Colon (tissue), 2 donors: ENCODE results near the gene LY86.
A peak's percentile ranks its signal among the peaks of the same experiment; 100 is the strongest.

Experiments
- FAIRE-seq: peaks from 2 replicates; lab custom pipeline; 2012; peaks lifted over from hg19 to GRCh38; lab: Jason Lieb, UNC
- donor health status: control.
- donor health status: control.

LY86 gene

DNA sequence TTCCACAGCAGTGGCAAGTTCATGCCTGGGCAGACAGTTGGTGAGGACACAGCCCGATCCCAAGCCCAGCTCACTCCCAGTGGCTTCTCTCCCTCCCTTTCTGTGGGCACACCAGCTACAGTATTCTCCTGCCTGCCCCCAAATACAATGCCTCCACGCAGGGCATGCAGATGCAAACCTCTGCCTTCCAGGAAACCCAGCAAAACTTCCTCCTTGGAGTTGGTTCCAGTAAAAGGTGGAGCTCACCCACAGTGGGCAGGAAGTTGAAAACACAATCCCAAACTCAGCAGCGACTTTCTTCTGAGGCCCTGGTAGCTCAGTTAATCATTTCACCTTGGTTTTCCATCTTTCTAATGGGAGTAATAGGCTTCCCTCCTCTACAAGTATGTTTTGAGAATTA lies 93.7 kb downstream of the LY86 start:
- FAIRE-seq = no peak

DNA sequence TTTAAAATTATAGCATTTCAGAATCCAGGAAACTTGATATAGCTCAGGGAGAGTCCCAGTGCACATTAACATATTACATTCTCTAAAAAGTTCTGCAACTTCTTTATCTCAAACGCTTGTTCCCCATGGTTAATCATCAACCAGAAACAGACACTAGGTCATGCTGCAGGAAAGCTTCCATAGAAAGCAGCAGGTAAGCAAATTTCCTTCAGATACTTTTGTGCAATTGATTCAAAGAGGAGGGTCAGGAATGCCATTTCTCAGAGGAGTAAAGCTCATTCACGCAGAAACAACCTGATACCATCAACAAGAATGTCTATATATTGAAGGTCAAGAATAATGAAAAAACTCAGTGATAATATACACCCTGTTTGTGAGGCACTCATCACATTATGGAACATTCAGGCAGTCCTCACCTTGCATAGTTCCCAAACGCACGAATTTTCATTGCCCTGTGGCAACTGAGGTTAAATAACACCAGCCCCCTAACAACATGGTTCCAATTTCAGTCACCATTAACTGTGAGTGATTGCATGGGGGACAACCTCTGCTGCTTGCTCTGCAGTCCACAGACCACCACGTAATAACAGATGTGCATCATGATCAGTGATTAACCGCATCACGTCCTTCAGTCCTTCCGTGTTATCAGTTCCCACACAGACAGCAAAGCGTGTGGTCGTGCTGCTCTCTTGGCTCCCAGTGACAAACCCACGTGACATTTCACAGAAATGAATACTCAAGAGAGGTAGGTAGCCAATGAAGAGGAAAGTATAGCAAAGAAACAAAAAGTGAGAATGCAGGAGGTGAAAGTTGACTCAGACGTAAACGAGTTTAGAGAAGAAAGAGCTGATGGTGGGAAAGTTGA lies 95.7 kb downstream of the LY86 start:
- no peak for FAIRE-seq

DNA sequence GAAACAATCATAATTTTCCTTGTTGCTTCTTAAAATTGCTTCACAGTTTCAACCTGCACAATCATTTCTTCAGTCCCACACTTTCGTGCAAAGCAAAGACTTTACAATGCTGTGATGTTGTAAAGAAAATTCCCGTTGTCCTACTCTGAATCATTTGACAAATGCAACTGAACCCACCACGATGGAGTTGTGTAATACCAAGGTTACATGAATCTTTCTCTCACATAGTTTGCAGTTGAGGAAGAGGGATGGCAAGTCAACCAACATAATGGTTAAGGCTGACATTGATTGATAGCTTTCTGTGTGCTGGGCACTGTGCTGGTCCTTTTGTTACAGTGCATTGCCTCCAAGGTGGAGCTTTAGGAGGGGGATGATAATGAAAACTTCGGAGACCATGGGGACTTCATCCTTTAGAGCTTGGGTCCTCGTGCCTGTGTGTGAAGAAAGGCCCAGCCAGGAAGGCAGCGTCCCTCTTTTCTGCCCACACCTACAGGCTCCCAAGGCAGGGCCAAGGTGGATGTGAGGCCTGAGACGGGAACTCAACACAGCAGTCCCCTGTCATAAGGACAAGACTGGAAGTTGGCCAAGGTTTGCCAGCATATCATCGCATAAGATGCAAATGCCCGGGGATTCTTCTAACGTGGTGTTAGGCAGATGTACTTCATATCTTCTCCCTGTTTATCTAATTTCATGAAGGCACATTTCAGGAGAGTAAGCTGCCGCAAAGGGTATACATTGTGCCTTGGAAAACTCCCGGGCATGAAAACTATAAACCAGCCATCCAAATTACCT lies 96.9 kb downstream of the LY86 start:
- no peak for FAIRE-seq

DNA sequence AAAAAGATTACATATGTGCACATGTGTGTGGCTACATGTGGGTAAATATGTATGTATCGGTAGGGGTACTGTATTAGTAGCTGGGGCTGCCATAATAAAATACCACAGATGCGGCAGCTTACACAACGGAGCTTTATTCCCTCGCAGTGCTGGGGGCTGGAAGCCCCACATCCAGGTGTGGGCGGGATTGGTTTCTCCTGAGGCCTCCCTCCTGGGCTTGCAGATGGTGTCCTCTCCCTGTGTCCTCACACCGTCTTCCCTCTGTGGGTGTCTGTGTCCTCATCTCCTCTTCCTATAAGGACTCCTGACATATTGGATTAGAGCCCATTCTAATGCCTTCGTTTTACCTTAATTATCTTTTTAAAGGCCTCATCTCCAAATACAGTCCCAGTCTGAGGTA lies 97.7 kb downstream of the LY86 start:
- FAIRE-seq = no peak

DNA sequence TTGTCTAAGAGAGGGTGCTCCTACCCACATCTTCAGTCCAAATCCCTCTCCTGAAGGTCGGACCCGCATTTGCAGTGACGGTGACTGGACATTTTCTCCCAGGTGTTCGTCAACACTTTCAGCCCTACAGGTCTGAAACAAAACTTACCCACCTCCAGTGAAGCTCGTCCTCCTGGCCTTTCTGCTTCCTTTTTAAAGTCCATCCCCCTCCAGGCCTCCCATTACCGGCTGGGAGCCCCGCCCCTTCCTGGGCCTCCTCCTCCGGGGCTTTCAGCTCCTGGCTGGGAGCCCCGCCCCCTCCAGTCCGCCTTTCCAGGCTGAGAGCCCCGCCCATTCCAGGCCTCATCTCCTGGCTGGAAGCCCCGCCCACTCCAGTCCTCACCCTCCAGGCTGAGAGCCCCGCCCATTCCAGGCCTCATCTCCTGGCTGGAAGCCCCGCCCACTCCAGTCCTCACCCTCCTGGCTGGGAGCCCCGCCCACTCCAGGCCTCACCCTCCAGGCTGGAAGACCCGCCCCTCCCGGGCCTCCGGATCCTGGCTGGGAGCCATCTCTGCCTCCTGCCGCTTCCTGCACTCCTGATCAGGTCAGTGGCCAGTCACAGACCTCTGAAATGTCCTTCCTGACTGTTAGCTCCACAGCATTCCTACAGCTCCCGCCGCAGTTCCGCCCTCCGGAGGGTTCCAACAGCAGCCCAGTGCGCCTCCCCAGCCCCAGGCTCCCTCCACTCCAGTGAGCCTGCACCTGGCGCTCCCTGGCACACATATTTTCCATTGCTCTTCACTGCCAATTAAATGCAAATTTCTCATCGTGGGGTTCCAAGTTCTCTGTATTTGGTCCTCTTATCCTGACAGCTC lies 98.5 kb downstream of the LY86 start:
- FAIRE-seq = no peak

DNA sequence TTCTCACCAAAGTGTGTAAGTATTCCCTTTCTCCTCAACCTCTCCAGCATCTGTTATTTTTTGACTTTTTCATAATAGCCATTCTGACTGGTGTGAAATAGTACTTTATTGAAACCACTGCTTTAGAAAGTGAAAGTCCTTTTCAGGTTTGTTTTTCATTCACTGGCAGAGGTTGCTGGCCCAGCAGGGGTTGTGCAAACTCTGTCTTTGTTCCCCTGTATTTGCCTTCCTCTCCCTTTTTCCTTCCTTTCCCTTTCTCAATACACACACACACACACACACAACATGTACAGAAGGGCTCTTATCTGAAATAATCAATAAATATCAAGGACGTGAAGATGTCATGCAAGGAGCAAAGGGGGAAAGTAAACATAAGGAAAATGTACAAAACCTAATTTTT lies 99.8 kb downstream of the LY86 start:
- no peak for FAIRE-seq

DNA sequence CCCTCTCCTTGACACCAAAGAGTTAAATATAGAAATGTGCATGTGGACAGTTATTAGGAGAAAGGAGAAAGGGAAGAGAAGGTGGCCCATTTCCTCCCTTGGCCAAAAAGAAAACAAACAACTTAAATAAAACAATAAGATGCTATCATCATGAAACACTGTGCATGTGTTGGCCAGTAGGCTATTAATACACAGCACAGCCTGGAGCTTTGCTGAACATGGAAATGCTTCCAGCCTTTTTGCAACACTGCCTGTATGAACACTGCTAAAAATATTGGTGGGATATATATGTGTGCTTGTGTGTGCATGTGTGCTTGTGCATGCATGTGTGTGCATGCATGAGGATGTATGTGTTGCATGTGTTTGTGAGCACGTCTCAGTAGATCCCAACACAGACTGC lies 100.4 kb downstream of the LY86 start:
- FAIRE-seq = no peak

DNA sequence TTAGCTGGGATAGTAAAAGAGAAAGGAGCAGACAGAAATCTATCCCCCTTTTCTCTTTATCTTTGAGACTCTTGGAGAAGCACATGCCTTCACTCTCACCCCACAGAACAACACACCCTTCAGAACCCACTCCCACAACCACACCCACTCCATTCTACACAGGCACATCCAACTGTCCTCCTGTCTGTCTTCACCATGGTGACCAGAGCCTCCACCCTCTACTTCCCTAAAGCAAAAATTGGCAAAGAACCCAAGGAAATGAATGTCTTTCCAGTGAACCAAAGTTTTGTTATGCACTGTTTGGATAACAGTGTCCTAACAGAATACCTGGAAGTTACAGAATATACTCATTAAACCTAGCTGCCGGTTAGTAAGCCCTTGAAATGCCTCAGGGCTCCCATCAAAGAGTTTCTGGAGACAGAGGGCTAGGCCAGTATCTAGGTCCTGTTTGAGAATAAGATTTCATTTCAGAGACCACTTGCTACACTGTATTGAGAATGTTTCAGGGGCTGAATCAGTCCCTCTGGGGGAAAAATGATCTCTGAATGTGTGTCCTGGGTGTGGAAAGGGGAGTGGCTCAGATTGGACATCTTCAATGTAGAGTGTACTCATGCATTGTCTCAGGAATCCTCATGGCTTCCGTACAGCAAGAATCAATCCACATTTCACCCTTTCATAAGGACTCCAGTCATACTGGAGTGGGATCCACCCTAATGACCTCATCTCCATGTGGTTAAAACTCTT lies 101.1 kb downstream of the LY86 start:
- FAIRE-seq = no peak

DNA sequence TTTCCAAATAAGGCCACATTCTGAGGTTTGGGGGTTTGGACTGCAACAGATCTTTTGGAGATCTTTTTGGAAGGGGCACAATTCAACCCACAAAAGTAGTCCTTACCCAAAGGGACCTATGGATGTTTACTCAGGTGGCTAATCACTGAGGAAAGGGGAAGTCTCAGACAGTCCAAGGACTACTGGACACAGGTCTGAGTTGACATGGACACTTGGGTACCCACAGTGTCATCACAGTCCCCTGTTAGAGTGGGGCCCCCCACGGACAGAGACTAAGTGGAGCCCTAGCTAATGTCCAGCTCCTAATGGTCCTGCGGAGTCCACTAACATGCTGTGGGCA lies 101.6 kb downstream of the LY86 start:
- FAIRE-seq = no peak

DNA sequence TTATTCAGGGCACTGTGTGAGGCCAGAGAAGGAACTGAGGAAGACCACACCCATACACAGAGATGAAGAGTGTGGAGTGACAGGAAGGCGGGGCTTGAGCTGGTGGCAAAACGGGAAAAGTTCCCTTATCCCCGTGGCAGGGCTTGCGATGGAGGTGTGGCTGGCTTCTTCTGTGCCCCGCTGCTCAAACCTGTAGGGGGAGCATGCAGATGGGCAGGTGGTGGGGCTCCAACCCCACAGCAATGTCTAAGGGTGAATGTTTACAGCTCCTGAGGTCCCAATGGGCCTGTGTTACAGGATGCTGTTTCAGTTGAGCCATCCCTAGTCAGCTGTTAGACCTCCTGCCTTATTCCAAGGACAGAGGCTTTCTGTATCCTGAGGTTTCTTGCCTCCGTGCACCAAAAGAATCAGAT lies 105.9 kb downstream of the LY86 start:
- no peak for FAIRE-seq

DNA sequence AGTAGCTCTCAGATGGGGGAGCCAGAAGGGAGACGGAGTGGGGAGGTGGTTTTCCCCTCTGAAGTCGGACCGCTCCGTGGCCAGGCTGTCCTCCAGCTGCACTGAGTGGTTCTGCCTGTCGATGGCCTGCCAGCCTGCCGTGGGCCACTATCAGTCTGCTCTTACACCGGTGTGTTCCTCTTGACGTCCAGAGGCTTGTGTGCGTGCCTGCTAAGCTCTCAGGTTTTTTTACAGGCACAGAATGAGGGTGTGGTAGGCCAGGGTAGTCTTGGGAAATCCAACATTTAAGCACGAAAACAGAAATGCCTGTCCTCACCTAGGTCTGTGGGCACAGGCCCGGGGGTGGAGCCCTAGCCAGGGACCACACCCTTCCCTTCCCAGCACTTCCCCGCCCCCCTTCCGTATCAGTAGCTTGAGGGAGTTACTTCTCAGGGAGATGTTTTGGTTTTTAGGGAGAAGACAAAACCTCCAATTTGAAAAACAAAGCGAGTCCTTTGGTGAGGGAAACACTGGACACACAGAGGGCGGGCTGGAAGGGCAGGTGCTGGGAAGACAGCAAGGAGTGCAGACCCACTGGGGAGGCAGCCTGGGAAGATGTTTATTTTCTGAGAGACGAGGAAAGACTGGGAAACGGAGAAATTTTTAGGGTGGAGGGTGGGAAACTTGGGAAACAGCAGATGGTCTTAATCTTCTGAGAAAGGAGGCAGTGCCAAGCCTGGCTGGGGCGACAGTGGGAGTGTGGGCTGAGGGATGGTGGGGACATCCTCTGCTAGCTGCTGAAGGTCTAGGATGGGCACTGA lies 106.5 kb downstream of the LY86 start:
- FAIRE-seq = no peak

DNA sequence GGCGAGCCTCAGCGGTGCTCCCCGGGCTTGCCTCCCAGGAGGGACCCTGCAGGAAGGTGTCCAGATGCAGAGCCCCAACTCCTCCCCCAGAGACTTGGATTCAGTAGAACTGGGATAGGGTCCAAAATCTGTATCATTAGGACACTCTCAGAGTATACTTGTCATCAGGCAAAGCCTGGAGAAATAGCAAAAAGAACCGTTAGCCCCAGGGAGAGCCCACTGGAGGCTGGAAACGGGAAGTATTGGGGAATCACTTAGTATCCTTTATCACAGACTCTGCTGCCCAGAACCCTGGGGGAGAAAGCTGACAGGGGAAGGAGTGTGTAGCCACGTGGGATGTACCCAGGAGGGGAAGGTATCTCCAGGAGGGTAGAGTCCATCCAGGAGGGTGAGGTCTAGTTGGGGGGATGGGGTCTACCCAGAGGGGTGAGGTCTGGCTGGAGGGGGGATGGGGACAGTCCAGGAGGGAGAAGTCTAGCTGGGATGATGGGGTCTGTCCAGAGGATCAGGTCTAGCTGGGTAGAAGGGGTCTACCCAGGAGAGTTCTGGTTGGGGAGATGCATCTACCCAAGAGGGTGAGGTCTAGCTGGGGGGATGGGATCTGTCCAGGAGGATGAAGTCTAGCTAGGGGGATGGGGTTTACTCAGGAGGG lies 107.2 kb downstream of the LY86 start:
- FAIRE-seq = no peak

DNA sequence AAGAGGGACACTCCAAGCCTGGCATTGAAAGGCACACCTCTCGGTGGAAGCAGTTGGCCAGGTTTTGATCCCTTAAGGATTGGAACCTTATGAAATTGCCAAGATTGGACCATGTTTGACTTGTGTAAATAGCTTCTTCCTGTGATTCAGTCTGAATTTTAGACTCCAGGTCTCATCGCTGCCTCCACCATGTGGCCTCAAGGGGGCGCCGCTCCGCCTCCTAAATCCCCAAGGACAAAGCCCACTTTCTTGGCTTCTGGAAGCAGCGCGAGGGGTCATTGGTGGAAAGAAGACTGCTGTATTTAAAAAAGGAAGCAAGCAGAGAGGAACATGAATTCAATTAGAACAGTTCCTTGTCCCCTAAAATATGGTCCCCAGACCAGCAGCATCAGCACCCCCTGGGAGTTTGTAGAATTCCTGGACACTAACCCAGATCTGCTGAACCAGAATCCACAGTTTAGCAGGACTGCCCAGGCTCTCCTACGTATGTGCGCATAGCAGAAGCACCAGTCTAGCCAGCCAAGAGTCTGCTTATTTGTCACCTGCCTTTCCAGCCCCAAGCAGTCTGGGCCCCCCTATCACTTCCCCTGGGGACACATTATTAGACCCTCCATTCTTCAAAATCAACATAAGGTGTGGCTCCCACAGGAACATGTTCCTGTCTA lies 108.5 kb downstream of the LY86 start:
- FAIRE-seq = no peak

DNA sequence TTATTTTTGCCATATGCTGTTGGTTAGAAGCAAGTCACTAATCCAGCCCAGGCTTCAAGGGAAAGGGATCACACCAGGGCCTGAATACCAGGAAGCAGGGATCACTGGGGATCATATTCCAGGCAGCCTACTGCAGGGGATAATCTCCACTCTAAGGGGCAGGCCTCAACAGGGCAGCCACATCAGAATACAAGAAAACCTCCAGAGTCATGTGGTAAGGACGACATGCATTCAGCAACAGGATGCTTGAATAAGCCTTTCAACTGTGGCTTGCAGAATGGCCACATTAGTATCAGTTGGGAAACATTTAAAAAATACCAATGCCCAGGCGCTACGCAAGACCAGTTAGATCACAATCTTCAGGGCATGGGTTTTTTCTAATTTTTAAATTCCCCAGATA lies 109.1 kb downstream of the LY86 start:
- no peak for FAIRE-seq

DNA sequence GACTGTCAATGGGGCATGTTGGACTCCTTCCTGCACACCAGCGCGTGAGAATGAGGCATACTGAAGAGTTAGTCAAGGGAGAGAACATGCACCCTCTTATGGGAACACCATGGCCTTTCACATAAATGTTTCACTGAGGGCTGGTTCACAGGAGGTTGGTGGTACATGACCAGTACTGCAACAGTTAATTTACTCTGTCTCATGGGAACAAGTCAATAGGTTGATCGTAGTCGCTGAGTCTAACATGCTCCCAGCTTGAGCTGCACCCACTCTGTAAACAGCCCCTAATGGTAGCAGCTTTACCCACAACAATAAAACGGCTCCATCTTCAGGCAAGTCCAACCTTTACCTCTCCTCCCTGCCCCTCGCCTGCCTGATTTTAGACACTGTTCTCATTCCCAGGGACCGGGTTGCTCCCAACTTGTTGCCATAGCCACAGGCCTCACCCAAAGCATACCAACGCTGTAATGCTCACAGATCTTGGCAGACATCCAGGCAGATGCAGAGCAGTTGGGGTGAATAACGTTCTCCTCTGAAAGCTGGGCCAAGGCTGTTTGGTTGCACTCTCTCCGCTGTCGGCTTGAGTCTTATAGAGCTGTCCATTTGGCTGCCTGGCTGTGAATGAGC lies 111.3 kb downstream of the LY86 start:
- FAIRE-seq = no peak

DNA sequence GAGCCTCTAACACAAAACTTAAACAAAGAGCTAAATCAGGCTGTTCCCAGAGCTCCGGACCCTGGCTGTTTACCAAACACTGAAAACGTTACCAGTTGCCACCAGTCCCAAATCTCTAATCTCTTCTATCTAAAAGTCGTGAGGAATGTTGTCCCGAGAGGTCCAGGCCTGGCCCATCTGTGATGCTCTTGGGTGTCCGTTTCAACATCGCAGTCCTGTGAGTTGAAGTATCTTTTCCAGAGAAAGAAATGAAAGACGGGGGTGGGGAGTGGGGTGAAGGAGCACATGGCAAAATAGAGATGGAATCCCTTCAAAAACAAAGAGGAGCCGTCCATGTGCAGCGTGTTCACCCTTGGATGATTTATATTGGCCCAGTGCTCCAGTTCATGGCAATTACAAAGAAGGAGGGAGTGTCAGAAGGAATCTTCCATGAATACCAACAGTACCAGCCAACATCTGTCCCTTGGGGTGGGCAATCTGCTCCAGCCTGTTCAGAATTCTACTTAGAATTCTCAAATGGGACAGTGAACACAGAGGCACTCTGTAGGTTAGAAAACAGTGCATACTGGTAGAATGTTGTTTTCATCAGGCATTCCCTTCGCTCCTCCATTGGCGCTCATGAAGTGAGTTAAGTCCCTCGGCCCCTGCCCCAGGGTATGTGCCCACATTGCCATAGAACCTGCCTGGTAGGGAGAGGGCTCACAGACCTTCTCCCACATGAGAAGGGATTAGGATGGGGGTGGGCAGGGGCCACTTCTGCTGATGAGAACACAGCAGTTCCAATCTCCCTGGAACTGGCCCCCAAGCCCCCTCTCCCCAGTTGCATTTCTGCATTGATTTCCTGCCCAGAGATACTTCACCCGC lies 112.1 kb downstream of the LY86 start:
- FAIRE-seq = no peak

DNA sequence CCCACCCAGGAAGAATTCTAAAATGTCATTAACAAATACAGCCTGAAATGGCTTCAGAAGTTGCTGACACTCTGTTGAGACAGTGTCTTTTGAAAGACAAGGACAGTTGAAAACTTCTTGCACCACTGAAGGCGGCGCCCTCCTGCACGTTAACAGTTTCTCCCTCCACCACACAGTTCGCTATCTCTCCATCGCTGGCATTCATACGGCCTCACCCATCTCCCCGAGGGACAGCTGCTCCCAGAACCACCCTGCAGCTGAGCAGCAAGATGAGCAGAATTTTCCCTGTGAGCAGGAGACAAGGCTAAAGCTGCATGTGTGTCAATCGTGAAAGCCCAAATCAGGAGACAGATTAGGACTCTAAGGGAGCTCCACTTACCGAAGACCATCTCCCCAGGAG lies 113.3 kb downstream of the LY86 start:
- no peak for FAIRE-seq

DNA sequence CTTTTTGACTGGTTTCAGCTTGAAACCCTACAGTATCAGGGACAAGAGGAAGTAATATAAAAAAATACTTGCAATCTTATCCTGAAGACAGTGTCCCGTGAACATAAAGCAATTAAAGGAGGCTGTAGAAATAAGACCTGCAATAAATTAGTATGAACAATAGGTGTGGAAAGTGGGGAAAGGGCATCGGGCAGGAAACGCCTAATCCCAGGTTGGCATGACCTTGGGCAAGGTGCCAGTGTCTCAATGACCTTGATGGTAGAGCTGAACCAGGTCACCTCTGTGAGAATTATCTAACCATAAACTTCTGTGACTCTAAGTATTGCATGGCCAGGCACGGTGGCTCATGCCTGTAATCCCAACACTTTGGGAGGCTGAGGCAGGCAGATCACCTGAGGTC lies 115.2 kb downstream of the LY86 start:
- peak; percentile 41 for FAIRE-seq
